Ishikawa (cell line): Measurements from ENCODE around the gene PRPF6.

Source experiments
- CEBPB ChIP-seq: IDR thresholded peaks from 2 replicates; pipeline ENCODE4 v1.6.1; 2012
- CREB1 ChIP-seq: IDR thresholded peaks from 2 replicates; pipeline ENCODE4 v1.6.1; 2012; ENCODE audit warnings: low read depth
- EGR1 ChIP-seq: IDR thresholded peaks from 2 replicates; pipeline ENCODE4 v1.6.1; 2012
- EP300 ChIP-seq: IDR thresholded peaks from 2 replicates; pipeline ENCODE4 v1.6.1; 2012; ENCODE audit warnings: borderline replicate concordance
- FOXM1 ChIP-seq: IDR thresholded peaks from 2 replicates; pipeline ENCODE4 v1.6.1; 2012; ENCODE audit warnings: low read depth, borderline replicate concordance
- NFIC ChIP-seq: IDR thresholded peaks from 2 replicates; pipeline ENCODE4 v1.6.1; 2012
- RAD21 ChIP-seq: IDR thresholded peaks from 2 replicates; pipeline ENCODE4 v1.6.1; 2012; ENCODE audit warnings: low read depth
- TAF1 ChIP-seq: IDR thresholded peaks from 2 replicates; pipeline ENCODE4 v1.6.1; 2012; ENCODE audit warnings: low read depth, mild to moderate bottlenecking
- TCF12 ChIP-seq: IDR thresholded peaks from 2 replicates; pipeline ENCODE4 v1.6.1; 2012; ENCODE audit warnings: low read depth
- TEAD4 ChIP-seq: IDR thresholded peaks from 2 replicates; pipeline ENCODE4 v1.6.1; 2012
- ZBTB7A ChIP-seq: IDR thresholded peaks from 2 replicates; pipeline ENCODE4 v1.6.1; 2012; ENCODE audit warnings: low read depth
- TF ChIP-seq, protein P1 (sequence below): IDR thresholded peaks from 2 replicates; pipeline ENCODE4 v1.6.1; 2012; ENCODE audit warnings: low read depth, mild to moderate bottlenecking
- TF ChIP-seq, protein P2 (sequence below): IDR thresholded peaks from 2 replicates; pipeline ENCODE4 v1.6.1; 2012
- TF ChIP-seq, protein P3 (sequence below): IDR thresholded peaks from 2 replicates; pipeline ENCODE4 v1.6.1; 2012

PRPF6 gene

DNA sequence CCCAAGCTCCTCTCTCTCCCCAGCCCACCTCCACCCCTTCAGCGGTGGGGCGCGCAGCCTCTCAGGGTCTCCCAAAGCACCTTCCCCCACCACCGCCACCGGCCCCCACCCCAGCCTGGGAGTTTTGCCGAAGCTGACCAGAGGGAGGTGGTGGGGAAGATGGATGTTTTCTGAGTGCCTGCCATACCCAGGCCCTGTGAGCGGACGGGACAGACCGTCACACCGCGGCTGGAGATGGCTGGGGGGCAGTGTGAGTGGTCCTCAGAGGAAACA lies 60.8 kb downstream of the PRPF6 start:
- TF ChIP-seq TAF1, result no peak
- TF ChIP-seq, protein P1, sequence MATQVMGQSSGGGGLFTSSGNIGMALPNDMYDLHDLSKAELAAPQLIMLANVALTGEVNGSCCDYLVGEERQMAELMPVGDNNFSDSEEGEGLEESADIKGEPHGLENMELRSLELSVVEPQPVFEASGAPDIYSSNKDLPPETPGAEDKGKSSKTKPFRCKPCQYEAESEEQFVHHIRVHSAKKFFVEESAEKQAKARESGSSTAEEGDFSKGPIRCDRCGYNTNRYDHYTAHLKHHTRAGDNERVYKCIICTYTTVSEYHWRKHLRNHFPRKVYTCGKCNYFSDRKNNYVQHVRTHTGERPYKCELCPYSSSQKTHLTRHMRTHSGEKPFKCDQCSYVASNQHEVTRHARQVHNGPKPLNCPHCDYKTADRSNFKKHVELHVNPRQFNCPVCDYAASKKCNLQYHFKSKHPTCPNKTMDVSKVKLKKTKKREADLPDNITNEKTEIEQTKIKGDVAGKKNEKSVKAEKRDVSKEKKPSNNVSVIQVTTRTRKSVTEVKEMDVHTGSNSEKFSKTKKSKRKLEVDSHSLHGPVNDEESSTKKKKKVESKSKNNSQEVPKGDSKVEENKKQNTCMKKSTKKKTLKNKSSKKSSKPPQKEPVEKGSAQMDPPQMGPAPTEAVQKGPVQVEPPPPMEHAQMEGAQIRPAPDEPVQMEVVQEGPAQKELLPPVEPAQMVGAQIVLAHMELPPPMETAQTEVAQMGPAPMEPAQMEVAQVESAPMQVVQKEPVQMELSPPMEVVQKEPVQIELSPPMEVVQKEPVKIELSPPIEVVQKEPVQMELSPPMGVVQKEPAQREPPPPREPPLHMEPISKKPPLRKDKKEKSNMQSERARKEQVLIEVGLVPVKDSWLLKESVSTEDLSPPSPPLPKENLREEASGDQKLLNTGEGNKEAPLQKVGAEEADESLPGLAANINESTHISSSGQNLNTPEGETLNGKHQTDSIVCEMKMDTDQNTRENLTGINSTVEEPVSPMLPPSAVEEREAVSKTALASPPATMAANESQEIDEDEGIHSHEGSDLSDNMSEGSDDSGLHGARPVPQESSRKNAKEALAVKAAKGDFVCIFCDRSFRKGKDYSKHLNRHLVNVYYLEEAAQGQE, result no peak
- no peak for TF ChIP-seq EGR1
- TF ChIP-seq NFIC, result no peak
- TF ChIP-seq, protein P2, sequence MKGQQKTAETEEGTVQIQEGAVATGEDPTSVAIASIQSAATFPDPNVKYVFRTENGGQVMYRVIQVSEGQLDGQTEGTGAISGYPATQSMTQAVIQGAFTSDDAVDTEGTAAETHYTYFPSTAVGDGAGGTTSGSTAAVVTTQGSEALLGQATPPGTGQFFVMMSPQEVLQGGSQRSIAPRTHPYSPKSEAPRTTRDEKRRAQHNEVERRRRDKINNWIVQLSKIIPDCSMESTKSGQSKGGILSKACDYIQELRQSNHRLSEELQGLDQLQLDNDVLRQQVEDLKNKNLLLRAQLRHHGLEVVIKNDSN, result no peak
- TF ChIP-seq RAD21, result no peak
- no peak for TF ChIP-seq TEAD4
- TF ChIP-seq TCF12, result no peak
- TF ChIP-seq, protein P3, sequence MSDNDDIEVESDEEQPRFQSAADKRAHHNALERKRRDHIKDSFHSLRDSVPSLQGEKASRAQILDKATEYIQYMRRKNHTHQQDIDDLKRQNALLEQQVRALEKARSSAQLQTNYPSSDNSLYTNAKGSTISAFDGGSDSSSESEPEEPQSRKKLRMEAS, result no peak
- no peak for TF ChIP-seq FOXM1
- no peak for TF ChIP-seq EP300
- TF ChIP-seq ZBTB7A, result no peak
- TF ChIP-seq CEBPB, result no peak
- no peak for TF ChIP-seq CREB1

DNA sequence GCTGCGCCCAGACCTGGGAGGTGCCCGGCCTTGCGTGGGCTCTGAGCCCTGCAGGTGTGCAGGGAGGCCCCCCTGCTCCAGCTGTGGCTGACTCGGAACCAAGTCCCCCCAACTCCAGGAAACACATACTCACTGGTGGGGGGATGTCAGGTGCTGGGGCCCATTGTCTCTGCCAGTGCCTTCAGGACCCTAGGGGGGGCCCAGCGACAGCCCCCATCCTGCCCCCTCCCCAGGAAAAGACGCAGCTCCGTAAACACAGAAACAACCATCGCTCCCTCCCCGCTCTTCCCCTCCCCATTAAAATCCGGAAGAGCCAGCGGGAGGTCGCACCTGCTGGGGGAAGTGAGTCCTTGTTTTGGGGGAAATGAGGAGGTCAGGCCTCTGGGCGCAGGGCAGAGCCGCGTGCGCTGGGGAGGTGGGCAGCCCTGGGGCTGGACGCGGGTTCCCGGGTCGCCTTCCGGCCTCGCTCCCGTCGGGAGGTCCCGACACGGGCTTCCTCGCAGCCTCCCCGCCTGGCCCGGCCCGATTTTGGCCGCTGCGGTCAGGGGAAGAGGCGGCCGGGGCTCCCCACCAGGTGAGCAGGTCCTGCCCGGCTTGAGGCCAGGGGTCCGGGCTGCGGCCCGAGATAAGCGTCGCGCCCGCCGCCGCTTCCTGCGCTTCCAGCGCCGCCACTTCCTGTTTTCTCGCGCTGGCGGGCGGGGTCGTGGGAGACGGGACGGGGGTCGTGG lies 61.3 kb downstream of the PRPF6 start:
- TF ChIP-seq FOXM1, result no peak
- TF ChIP-seq, protein P1, result no peak
- TF ChIP-seq, protein P3, result no peak

DNA sequence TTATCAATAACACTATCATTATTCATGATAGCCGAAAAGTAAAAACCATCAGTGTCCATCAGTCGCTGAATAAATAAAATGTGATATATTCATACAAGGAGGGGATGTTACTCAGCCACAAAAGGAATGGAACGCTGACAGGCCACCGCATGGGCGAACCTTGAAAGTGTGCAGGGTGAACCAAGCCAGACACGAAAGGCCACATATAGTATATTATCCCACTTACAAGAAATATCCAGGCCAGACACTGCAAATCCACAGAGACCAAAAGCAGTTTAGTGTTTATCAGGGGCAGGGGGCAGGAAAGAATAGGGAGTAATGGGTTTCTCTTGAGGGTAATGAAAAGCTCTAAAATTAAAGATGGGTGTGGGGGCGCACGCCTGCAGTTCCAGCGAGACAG lies 62.8 kb downstream of the PRPF6 start:
- TF ChIP-seq FOXM1, result no peak
- TF ChIP-seq ZBTB7A, result 0 out of 2 replicates have a peak, but pooled peaks have one; percentile 6

DNA sequence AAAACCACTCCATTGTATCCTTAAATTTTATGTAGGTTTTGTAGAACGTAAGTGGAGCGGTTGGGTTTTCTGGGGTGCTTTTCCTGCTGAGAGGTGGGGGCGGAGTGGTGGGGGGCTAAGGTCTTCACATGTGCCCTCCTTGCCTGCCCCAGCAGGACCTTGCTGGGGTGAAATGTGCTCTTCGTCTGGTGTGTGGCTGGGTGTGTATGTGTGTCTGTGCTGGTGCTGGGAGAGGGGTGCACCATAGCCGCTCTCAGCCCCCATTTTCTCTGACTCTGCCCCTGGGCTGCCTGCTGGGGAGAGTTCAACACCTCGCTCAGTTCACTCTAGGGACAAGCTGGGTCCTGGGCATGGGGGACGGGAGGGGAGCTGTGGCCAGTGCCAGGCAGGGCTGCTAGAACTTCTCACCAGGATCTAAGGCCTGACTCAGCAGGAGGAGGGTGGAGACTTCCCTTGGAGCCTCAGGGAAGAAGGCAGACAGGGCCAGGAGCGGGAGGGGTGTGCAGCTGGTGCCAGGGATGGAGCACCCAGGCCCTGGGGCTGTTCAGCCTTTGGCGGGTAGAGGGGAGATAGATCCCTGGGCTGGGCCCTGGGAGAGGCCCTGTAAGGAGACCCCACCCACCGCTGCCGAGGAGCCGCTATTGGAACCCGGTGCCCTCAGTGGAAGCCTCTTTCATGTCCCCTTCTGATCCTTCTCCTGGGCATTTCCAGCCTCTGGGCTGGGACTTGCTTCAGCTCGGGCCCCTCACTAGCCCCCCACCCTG lies 63.7 kb downstream of the PRPF6 start:
- no peak for TF ChIP-seq CREB1
- TF ChIP-seq, protein P3, result no peak
- no peak for TF ChIP-seq EP300
- no peak for TF ChIP-seq EGR1
- TF ChIP-seq RAD21, result no peak
- TF ChIP-seq TCF12, result no peak
- TF ChIP-seq, protein P2, result no peak
- no peak for TF ChIP-seq CEBPB
- TF ChIP-seq, protein P1, result no peak
